HFFc6 (cell line): ENCODE results near the gene MRGPRD. TPM values are rescaled to one million over a fixed set of nuclear protein-coding genes. Genes with fewer than 3 reads are reported as not detected.

Source experiments
- DNase-seq: peaks from one replicate; pipeline ENCODE4 v3.0.0-alpha.2; 2018
- H3K27ac Mint-ChIP-seq: 2 replicates; pipeline ENCODE4 v1.8.0; 2020; ENCODE audit warnings: mild to moderate bottlenecking, mixed read lengths
- H3K27me3 Mint-ChIP-seq: 2 replicates; pipeline ENCODE4 v1.8.0; 2021; ENCODE audit warnings: mild to moderate bottlenecking, moderate library complexity, mixed read lengths; ENCODE audit not compliant: insufficient read depth
- H3K36me3 Mint-ChIP-seq: 2 replicates; pipeline ENCODE4 v1.8.0; 2021; ENCODE audit warnings: low read depth, mixed read lengths
- H3K4me1 Mint-ChIP-seq: 2 replicates; pipeline ENCODE4 v1.8.0; 2020; ENCODE audit warnings: low read depth, mixed read lengths
- H3K4me3 Mint-ChIP-seq: 2 replicates; pipeline ENCODE4 v1.8.0; 2020; ENCODE audit warnings: mild to moderate bottlenecking, moderate library complexity, mixed read lengths
- H3K9me3 Mint-ChIP-seq: 2 replicates; pipeline ENCODE4 v1.8.0; 2020; ENCODE audit warnings: mild to moderate bottlenecking, mixed read lengths
- total RNA-seq, 6 experiments: library from RNA; stranded (reverse); fragmentation: NEBNext Ultra II Directional; extraction: Animal tissue kit (Norgen Biotek cat#: 25700); gene quantifications; 2 replicates in 1 of 6; 3 replicates in 5 of 6; pipeline ENCODE4 v1.2.3, GENCODE V29; 2021
- TF ChIP-seq, protein P1 (sequence below): fragments of 200-600 bp; sonication (generic); IDR thresholded peaks from 2 replicates; pipeline ENCODE4 v1.5.0; 2021; ENCODE audit warnings: antibody characterized with exemption, mild to moderate bottlenecking

MRGPRD gene
- total RNA-seq, 6 experiments from 2014 or later: not detected

DNA sequence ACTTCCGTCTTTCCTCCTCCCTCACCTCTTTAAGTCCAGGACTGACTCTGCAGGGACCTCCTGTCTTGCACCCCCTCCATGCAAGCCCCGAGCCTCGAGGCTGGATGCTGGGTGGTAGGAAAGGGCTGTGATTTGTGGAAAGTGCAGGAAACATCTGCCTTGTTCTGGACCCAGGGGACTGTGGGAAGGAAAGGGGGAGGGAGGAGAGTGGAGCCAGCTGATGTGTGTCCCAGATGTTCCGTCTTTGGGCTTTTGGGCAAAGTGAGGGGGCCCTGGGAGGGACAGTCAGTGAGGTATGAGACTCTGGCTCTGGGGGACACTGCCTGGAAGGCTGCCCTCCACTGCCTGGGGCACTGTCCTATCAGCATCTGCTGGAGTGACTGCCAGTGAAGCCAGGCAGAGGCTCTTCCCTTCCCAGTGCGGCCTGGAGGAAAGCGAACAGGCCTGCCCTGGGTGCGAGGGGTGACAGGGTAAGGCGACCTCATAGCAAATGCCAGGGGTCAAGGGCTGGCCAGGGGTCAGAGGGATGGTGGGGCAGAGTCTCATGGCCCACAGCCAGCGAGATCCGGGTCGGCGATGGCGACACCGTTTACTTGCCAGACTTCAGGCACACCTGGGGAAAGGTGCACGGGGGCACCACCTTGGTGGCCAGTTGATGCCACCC lies 1.7 kb downstream of the MRGPRD start:
- peaks cover 4% of the 10 kb centered on the region; the same call in 1 of the 2 replicates for H3K36me3 Mint-ChIP-seq

DNA sequence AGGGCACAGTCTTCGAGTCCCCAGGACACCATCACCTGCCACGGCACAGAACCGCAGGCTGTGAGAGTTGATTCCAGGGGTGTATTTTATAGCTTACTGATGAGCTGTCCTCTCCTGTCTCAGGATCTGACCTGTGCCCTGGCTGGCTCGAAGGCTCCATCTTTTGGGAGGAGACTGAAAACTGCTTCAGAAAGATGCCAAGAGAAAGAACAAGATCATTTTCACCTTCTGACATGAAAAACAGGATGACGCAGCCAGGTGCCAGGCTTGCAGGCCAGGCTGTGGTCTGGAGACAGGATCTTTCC lies 2.2 kb downstream of the MRGPRD start:
- no peak overlapping the region for H3K4me3 Mint-ChIP-seq
- H3K36me3 Mint-ChIP-seq: peaks cover 4% of the 10 kb centered on the region; the same call in 1 of the 2 replicates
- H3K27me3 Mint-ChIP-seq: peaks cover 29% of the 10 kb centered on the region
- no peak overlapping the region for H3K27ac Mint-ChIP-seq
- H3K9me3 Mint-ChIP-seq: no peaks in the 10 kb centered on the region; the same call in 1 of the 2 replicates
- peaks cover 6% of the 10 kb centered on the region for H3K4me1 Mint-ChIP-seq
- TF ChIP-seq, protein P1, sequence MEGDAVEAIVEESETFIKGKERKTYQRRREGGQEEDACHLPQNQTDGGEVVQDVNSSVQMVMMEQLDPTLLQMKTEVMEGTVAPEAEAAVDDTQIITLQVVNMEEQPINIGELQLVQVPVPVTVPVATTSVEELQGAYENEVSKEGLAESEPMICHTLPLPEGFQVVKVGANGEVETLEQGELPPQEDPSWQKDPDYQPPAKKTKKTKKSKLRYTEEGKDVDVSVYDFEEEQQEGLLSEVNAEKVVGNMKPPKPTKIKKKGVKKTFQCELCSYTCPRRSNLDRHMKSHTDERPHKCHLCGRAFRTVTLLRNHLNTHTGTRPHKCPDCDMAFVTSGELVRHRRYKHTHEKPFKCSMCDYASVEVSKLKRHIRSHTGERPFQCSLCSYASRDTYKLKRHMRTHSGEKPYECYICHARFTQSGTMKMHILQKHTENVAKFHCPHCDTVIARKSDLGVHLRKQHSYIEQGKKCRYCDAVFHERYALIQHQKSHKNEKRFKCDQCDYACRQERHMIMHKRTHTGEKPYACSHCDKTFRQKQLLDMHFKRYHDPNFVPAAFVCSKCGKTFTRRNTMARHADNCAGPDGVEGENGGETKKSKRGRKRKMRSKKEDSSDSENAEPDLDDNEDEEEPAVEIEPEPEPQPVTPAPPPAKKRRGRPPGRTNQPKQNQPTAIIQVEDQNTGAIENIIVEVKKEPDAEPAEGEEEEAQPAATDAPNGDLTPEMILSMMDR: no peak
- no peak for DNase-seq

More for the DNA sequence above, 1.7 kb downstream of the MRGPRD start:
- H3K27ac Mint-ChIP-seq: no peak overlapping the region
- DNase-seq: no peak
- H3K9me3 Mint-ChIP-seq: no peaks in the 10 kb centered on the region; the same call in 1 of the 2 replicates
- no peak overlapping the region for H3K4me3 Mint-ChIP-seq
- H3K4me1 Mint-ChIP-seq: peaks cover 6% of the 10 kb centered on the region
- peaks cover 33% of the 10 kb centered on the region for H3K27me3 Mint-ChIP-seq
- TF ChIP-seq, protein P1: no peak

DNA sequence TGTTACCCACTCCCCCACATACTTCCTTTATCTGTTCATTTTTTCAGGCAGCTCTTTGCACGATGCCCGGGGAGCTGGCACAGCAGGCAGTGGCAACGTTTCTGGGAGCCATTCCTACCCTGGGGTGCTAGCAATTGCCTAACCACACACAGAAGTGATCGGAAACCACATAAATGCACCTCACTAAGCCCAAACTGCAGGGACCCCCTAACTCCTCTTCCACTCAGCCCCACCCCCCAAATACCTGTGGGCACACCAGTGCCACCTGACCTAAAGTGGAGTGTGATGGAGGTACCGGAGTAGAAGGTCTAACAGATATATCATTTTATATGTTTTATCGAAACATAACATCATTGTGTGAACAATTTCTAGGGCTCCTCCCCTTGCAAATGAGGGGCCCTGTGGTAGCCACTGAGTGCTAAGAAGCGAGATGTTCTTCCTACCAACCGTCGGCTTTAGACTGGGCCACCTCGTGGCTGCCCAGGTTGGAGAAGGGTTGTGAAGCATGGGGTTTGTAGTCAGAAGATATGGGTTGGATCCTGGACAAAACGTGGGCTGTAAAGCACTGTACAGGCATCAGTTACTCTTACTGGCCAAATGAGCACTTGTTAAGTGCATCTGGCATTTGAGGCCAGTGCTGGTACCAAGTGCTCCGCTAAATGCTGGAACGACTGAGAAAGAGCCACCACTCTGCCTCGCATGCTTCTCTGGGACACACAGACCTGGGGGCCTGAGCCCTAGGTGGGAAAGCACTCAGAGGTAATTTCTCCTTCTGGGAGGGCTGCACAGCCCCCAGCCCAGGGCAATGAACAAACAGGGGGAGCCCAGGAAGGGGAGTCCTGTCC lies 2.8 kb downstream of the MRGPRD start:
- no peaks in the 10 kb centered on the region; the same call in 1 of the 2 replicates for H3K9me3 Mint-ChIP-seq
- no peak overlapping the region for H3K27ac Mint-ChIP-seq
- TF ChIP-seq, protein P1: no peak
- H3K4me1 Mint-ChIP-seq: peaks cover 6% of the 10 kb centered on the region
- peaks cover 4% of the 10 kb centered on the region; the same call in 1 of the 2 replicates for H3K36me3 Mint-ChIP-seq
- H3K27me3 Mint-ChIP-seq: peaks cover 34% of the 10 kb centered on the region
- DNase-seq: no peak
- H3K4me3 Mint-ChIP-seq: no peak overlapping the region

DNA sequence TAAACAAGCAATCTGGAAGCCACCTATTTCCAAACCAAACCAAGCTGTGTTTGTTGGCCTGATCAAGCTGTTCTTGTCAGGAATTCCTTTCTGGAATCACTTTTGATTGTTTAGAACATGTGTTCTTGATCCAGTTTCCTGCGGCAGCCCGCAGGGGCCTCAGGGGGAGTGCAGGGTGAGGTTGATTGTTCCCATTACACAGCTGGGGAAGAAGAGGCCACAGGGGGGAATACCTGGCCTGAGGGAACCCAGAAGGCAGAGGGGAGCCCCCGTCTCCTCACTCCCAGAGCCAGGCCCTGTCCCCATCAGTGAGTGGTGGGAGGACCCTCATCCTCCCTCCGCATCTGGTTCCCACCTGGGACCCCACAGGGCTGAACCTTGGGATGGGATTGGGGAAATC lies 4.2 kb downstream of the MRGPRD start:
- Mint-ChIP-seq H3K9me3 (no peaks in the 10 kb centered on the region), H3K4me1 (peaks cover 6% of the 10 kb centered on the region), H3K36me3 (peaks cover 4% of the 10 kb centered on the region; the same call in 1 of the 2 replicates), H3K27ac (no peak overlapping the region), H3K27me3 (peaks cover 40% of the 10 kb centered on the region), H3K4me3 (no peak overlapping the region)
- no peak for DNase-seq
- TF ChIP-seq, protein P1: no peak

DNA sequence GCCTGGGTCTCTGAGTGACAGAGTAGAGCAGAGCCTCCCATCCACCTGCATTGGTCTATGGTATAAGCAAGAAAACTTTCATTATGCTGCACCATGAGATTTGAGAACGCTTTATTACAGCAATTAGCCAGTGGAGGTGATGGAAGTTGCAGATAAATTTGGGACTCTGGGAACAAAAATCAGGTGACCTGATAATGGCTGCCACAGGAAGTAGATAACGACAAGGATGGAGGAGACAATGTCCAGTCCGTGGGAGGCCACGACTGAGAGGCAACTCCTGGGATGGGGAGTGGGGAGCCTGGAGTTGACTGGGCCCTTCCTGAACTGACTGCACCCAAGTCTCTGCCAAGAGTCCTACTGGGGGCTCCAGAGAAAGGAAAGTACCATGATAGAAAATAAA lies 4.7 kb downstream of the MRGPRD start:
- Mint-ChIP-seq H3K4me1 (peaks cover 6% of the 10 kb centered on the region), H3K27me3 (peaks cover 44% of the 10 kb centered on the region), H3K4me3 (no peak overlapping the region), H3K36me3 (peaks cover 4% of the 10 kb centered on the region; the same call in 1 of the 2 replicates), H3K27ac (no peak overlapping the region), H3K9me3 (no peaks in the 10 kb centered on the region)
- TF ChIP-seq, protein P1: no peak
- DNase-seq: no peak
